ENCODE results near the gene DSG2.
"Not testable (repeated sequence)": the region's sequence is repeated elsewhere in the genome, so short reads cannot be mapped to it uniquely, and the experiment has no call there.

The DSG2 gene

DNA sequence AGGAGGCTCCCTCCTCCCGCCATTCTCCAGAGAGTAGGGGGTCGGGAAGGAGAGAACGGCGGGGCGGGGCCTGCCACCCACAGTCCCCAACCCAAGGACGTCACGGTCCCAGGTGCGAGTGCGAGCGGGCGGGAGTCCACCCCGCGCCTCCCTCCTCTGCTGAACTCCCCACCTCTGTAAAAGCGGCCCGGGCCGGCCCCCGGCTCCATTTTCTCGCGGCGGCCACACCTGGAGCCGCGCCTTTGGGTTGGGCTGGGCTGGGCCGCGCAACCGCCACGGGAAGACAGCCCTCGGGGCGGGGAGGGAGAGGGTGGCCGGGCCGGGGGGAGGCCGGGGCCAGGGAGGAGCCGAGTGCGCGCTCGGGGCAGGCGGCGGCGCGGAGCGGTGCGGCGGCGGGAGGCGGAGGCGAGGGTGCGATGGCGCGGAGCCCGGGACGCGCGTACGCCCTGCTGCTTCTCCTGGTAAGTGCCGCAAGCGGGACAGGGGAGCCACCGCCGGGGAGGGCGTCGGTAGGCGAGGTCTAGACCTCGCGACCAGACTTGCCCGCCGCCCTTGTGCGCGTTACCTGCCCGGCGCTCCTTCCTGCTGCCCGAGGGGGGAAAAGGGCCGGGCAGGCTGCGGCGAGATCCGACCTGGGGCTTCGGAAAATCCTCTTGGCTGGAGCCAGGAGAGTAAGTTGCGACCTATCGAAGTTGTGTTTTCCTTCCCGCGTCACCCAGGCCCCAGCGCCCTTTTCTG, at the start of gene DSG2:
DSG2 (plus strand) TSS at position 342 of the 738 bp plus-strand sequence; CDS start at position 417, 75 bp downstream.
- no peak for DNase-seq

GRCh38 chr18:31450409-31450808, 47.6 kb upstream of the DSG2 start:
- no peak for DNase-seq

GRCh38 chr18:31451625-31452024, 46.4 kb upstream of the DSG2 start:
- no peak for DNase-seq

DNA sequence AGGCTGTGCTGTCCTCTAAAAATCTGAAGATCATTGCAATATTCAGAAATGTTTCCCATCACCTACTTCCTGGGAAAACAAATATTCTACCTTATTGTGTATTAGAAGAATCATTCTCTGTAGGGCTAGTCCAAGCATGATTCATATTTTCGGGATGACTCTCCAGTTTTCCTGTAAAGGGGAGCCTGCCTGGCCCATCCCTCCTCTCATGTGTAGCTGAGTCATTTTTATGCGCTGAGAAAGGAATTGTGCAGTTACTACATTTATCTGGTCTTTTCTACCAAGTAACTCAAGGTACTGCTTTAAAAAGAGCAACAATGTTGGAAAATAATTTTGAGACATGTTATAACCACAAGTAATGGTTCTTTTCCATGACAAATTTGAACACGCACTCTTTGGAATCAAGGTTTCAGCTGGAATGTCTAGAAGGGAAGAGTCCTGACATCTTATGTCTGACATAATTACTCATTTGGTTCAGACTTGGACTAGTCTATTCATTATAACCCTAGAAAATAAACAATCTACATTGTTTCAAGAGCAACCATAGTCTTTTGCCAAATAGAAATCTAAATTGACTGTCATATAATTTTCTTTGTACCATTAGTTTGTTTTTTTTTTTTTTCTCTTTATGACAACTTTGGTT, 43.8 kb upstream of the DSG2 start:
- DNase-seq, result no peak

- DNase-seq, result no peak
These were observed 28.3 kb upstream of the DSG2 start for GRCh38 chr18:31469629-31470028.

DNA sequence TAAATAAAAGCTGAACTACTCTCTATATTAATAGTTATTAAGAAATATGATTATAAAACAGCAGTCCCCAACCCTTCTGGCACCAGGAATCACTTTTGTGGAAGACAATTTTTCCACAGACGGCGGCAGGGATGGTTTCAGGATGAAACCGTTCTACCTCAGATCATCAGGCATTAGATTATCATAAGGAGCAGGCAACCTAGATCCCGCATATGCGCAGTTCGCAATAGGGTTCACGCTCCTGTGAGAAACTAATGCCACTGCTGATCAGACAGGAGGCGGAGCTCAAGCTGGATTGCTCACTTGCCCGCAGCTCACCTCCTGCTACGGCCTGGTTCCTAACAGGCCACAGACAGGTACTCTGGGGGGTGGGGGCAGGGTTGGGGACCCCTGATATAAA, 19.3 kb upstream of the DSG2 start:
- no peak for DNase-seq

- no peak for DNase-seq
These were observed 15.9 kb upstream of the DSG2 start for GRCh38 chr18:31482051-31482450.

GRCh38 chr18:31483396-31483795, 14.6 kb upstream of the DSG2 start:
- no peak for DNase-seq

DNA sequence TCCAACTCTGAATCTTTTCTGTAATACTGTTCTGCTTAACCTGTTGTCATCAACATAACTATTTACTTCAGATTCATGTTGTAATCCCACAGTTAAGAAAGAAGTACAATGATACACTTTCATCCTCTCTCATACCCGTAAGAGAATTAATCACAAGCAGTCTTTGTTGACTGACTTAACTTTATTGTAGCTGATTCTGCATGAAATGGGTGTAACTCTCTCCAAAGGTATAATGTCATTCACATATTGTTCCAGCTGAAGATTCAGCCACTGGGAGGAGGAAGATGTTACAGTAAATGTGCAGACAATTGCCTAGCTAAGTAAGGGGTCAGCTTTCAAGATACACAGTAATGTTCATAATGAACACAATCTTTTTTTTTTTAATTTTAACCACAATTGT, 13.5 kb upstream of the DSG2 start:
- DNase-seq, result no peak

- no peak for DNase-seq
These were observed 11.8 kb upstream of the DSG2 start for GRCh38 chr18:31486165-31486564.

- DNase-seq, result no peak
These were observed 10.5 kb upstream of the DSG2 start for GRCh38 chr18:31487246-31488015.

- DNase-seq, result no peak
These were observed 8.7 kb upstream of the DSG2 start for GRCh38 chr18:31489311-31489710.

DNA sequence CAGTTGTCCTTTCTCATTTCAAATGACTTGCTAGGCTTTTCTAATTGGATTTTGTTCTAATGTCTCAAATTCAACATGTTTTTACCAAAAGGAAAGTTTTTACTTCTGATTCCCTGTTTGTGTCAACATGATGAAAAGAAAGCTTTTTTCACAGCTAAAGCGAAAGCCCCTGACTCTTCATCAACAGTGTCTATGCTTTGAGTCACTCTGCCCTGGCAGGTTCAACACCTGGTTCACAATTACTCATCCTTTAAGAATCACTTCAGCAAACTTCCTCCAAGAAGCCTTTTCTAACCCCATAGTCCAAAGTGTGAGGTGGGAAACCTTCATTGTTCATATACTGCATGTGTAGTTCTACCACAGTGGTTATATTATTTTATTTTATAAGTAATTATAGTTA, 7.6 kb upstream of the DSG2 start:
- DNase-seq, result no peak

DNA sequence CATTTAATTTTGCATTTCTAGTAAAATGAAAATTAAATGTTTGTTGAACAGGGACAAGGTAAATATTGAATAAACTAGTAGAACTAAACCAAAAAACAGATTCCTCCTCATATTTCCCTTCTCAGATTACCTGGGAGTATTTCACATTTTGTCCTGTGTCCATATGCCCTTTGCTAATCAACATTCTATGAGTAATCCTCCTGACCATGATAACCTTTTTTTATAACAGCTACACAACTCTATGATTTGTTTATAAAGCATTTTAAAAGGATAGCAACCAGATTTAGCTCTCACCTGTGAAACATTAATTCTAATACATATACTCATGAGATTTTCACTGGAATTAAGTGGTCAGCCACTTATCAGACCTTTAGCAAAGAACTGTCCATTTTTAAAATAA, 7.1 kb upstream of the DSG2 start:
- no peak for DNase-seq

DNA sequence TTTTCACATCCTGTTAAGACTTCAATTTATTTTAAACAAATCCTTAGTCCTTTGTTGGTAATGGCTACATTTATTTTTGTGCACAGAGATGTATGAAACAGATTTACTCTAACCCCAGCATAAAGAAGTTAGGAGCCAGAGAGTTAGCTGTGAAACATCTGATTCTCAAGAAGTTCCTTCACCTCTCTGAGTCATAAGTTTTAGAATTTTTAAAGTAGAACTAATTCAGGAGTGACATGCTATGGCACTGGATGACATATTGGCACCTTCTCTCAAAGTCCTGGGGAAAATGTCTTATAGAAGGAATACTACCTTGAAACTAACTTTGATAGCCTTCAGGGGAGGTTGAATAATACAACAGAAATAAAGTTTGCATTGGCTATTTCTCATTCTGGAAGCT, 6.4 kb upstream of the DSG2 start:
- DNase-seq, result no peak

DNA sequence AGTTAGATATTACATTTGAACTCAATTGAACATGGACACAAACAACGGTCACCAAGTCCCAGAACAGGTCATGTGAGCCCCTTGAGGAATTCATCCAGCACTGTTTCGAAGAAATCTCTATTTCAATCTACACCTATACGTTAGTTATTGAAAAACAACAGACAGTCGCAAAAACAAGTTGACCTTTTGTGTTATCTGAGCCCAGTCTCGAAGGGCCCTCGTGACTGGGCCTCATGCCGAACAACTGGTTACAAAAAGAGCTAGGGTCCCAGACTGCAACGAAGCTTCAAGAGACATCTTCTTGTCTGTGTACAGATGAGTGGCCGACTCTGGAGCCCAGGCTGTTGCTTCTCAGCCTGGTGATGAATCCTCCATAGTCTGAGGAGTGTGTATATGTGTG, 5.3 kb upstream of the DSG2 start:
- DNase-seq, result no peak

DNA sequence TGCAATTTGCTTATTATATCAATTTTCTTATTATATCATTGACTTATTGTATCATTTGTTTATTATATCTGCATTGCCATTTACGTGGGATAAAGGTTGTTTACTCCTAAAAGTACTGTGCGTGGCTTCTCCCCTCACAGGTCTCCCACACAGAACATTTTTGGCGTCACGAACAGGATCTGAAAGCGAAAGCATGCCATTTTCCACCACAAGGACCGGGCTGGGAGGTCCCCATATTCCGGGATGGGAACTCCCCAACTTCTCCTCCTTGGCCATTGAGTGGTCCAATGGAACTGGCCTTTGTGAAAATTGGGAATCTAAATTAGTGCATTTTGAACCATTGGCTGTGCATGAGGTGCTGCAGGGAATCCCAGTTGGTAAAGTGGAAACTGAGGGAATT, 4.8 kb upstream of the DSG2 start:
- no peak for DNase-seq

GRCh38 chr18:31493941-31494340, 4.0 kb upstream of the DSG2 start:
- no peak for DNase-seq

DNA sequence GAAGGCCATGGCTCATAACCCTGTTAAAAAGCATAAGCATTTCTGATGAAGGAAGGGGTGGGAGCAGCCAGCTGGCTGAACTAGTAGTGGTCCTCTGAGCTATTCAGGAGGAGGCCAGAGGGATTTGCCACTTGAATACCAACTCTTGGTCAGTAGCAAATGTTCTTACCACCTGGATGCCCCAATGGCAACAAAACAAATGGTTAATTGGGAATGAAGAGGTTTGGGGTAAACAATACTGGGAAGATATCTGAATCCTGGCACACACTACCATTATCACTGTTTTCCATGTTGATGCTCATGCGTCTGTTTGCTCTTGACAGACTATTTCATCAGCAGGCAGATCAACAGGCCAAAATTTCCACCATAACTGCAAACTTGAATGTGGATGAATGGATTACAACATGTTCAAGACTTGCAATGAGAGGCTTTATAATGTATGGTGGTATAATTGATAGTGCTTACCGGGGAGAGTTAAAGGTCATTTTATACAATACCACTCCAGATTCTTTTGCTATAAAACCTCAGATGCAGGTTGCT, 3.2 kb upstream of the DSG2 start:
- not testable (repeated sequence) for DNase-seq

- no peak for DNase-seq
These were observed 557 bp upstream of the DSG2 start for GRCh38 chr18:31497404-31497835.

DNA sequence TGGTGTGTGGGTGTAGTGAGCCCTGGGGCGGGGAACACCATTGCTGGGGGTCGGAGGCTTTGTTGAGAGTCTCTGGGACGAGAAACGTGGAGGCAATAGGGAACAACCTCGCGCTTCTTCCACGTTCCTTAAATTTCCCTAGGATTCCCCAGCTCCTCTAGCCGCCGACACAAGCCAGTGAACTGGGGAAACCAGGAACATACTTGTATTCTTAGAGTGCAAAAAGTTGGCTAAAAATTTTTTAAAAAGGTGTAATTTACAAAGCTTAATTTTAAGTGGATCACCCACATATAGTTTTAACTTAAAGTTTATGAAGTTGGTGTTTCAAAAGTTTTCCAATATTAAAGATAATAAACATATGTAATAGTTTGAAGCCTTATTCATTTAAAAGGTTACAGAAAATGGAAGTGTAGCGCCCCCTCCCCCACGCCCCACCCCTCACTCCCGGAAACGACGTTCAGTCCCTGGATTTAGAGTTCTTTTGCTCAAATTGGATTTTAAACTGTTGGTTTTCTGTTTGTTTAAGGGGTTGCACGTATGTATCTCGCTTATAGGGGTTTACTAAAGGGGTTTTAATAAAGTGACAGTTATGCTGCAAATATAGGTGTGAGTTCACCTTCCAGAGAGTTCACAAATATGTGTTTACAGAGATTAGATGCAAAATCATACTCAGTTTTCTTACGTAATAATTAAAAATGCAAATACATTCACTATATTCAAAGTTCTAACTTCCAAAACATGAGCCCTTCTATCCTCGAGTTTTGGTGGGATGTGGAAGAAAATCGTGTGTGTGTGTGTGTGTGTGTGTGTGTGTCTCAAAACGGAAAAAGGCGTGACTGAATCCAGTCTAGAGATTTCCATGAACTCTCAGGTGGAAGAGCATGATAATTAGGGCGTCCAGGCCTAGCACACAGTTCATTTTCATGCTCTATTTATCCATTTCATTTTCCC, 872 bp downstream of the DSG2 start:
- no peak for DNase-seq

DNA sequence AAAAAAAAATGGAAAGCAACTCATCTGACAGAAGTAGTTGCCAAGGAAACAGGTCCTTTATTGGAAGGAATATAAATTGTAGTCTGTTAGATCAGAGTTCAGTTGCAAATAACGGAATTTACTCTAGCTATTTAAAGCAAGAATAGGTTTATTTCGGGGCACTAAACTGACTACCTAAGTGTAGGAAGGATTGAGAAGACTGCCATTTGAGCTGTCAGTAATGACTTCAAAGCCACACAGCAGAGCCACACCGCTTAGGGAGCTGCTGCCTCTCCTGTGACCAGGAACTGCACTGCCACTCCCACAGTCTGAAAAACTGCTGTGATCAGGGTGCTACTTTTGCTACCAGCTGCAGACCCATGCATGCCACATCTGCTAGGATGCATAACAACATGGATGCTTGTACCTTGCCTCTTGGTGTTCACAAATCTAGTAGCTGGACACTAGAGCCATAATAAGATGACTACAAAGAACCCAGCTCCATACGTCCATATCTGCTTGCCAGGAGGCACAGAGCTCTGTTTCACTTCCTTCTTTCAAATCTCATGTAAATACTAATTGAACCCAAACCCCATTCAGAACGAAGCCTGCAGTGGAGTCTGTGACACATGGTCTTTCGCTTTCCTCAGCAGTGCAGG, 2.2 kb downstream of the DSG2 start:
- DNase-seq, result no peak
